ENCODE measurements around the gene GRK2.
"Not testable (repeated sequence)": the region's sequence is repeated elsewhere in the genome, so short reads cannot be mapped to it uniquely, and the experiment has no call there.

Gene GRK2

DNA sequence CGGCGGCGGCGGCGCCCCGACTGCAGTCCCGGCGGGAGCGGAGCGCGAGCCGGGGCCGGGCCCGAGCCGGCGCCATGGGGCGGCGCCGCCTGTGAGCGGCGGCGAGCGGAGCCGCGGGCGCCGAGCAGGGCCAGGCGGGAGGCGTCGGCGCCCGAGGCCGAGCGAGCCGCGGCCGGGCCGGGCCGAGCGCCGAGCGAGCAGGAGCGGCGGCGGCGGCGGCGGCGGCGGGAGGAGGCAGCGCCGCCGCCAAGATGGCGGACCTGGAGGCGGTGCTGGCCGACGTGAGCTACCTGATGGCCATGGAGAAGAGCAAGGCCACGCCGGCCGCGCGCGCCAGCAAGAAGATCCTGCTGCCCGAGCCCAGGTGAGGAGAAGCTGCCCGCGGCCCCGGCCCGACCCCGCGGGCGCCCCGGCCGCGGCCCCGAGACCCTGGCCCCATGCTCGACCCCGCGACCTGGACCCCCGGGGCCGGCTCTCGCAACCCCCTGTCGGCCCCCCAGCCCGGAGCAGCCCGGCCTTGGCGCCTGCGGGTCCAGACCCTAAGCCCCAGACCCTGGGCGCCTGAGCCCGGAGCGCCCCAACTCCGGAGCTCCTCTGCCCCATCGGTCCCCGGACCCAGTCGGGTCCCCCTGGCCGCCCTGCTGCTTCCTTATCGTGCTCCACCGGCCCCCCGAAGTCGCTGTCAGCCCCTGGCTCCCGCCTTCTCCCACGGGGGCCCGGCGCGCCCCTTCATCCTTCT lies at the start of gene GRK2:
Gene GRK2 (plus strand): TSS at position 25 of the 739 bp plus-strand sequence. CDS start 227 bp downstream, at position 252.
- DNase-seq = peak; percentile 23 to 53

DNA sequence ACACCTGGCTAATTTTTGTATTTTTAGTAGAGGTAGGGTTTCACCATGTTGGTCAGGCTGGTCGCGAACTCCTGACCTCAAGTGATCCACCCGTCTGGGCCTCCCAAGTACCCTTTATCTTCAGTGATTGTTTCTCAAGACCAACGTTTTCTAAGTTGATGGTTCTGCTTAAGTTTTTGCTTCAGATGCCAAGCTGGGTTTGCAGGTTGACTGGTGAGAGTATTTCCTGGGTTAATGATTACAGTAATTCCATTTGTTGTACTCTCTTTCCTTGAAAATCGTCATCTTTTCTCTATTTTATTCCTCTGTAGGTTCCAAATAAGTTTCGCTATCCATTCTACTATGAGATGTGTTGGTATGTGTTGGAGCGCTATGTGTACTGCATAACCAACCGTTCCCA lies 38.5 kb upstream of the GRK2 start:
- no peak for DNase-seq

- no peak for DNase-seq
These were observed 35.9 kb upstream of the GRK2 start for GRCh38 chr11:67230406-67230805.

DNA sequence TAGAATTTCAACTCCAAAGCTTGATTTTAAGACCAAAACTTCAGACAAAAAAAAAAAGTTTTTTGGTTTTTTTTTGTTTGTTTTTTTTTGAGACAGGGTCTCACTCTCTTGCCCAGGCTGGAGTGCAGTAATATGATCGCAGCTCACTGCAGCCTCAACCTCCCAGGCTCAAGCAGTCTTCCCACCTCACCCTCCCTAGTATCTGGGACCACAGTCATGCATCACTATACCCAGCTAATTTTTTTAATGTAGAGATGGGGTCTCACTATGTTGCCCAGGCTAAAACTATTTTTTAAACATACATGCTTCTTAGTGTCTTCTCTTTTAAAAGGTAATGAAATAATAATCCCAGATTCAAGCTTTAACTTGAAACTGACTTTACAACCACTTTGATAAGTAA lies 35.4 kb upstream of the GRK2 start:
- no peak for DNase-seq

DNA sequence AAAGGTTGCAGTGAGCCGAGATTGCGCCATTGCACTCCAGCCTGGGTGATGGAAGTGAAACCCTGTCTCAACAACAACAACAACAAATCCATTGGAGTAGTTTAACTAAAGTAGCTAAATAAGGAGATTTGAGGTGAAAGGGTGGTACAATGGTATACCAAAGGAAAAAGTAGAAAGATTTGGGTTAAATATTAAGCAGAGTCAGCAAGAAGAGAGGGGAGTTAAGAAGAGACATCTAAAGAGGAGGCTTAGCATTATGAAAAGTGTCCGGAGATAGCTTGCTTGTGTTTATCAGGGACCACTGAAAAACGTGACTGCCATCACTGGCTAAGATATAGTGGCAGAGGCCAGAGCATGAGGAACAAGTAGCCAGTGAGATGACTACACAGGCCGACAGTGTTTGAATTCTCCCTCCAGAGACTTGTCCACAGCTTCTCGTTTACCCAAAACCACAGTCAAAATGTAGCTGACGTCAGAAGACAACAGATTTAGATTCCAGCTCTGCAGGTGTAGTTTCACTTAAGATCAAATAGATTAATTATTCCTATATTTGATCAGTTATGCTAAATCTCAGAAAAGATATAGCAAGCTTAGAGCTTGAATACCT lies 32.6 kb upstream of the GRK2 start:
- no peak for DNase-seq

GRCh38 chr11:67234571-67234970 lies 31.7 kb upstream of the GRK2 start:
- DNase-seq = not testable (repeated sequence)

DNA sequence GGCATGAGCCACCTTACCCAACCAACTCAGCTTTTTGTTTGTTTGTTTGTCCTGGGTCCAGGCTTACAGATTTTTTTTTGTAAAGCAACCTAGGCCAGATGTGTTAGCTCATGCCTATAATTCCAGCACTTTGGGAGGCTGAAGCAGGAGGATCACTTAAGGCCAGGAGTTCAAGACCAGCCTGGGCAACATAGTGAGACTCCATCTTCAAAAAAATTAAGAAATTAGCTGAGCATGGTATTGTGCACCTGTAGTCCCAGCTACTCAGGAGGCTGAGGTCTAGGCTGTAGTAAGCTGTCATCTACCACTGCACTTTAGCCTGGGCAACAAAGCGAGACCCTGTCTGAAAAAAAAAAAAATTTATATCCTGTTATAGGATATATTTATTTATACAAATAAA lies 28.7 kb upstream of the GRK2 start:
- DNase-seq = no peak

DNA sequence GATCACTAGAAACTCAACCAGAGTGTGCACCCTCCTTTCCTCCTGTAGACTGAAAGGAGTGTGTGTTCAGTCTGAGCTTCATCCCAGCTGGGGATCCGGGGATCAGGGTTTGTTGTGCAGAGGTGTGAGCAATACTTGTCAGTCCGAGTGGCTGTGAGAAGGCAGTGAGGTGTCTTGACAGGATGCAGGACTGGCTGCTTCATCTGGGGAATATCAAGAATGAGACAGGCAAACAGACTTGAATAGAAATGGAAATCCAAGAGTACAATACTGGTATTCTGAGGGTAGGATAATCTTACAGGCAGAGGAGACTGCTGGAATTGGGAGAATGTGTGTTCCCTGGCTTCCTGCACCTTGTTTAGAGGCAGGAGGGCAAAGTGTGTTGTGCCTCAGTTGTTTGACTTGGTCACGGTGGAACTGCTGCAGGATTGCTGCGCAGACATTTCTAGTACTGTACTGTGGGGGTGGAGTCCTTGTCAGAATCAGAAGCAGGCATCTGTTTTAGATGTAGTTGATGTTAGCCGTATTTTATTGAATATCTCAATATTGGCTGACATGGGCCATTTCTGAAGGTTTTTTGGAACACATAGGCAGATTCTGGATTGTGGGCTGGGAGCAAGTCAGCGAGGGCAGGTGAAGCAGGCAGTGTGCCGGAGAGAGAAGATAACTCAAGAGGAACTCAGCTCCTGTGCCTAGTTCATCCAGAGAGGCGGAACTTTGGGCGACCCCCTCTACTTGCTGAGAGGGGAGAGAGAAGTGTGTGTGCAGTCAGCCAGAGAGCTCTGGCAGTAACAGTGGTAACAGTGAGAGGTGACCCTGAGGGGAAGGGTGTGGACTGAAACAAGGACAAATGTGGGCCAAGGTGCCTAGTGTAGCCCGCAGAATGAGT lies 27.1 kb upstream of the GRK2 start:
- no peak for DNase-seq

- DNase-seq = peak; percentile 90 to 93
These were observed 26.3 kb upstream of the GRK2 start for GRCh38 chr11:67239783-67240575.

DNA sequence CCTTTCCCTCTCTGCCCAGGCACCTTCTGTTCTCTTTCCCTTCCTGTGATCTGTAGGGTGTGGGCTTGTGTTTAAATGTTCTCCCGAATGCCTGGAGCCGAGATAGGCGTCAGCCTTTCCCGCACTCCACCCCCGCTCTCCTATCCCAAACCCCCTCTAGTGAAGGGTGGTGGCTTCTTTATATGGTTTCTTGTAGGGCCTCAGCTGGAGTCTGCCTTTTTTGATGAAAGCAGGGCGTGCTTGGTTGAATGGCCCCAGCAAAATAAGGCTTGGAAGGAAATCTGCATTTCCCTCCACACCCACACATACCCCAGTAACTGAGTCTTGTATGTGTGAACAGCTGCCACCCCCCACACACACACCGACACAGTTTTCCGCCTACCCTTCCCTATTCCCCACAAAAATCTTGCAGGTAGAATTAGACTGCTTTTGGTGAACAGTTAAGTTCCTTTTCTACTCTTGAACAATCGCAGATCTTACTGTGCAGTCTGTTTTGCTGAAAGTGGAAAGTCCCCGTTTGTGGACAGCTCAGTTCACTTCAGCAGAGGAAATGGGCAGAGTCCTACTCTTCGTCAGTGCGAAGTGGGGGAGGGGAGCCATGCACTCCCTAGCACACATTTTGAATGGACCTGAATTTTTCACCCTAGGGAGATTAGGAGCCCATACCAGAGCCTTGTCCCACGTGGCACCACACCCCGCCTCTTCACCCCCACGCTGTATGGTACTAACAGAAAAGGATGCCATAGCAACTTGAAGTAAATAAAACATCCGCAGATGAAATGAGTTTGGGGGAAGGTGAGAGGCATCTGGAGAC lies 25.5 kb upstream of the GRK2 start:
- no peak for DNase-seq

GRCh38 chr11:67242548-67242947 lies 23.7 kb upstream of the GRK2 start:
- no peak for DNase-seq

DNA sequence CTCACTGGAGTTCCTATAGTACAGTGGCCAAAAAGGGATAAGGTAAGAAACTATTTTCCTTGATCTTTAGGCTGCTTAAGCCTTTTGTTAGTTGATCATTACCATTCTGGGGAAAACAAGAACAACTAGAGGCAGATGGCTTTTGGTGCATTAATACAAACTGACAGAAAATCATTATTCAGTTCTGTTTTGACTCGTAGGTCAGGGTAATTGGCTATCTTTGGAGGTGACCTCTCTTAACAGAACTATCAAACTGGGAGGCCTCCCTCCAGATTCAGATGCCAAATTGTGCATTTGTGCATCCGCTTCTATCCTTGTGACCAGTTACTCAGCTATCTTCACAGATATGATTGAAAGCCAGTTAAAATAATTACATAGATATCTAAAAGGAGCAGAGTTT lies 23.2 kb upstream of the GRK2 start:
- no peak for DNase-seq

DNA sequence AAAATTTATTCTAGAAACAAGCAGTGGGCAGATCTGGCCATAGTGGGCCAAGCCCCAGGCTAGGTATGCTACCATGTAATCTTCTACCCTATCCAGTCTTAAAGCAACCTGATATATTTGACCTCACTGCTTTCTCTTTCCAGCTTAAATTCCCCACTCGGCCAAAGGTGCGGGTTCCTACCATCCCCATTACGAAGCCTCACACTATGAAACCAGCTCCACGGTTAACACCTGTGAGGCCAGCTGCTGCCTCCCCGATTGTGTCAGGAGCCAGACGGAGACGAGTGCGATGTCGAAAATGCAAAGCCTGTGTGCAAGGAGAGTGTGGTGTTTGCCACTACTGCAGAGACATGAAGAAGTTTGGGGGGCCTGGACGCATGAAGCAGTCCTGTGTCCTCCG lies 21.2 kb upstream of the GRK2 start:
- no peak for DNase-seq

- no peak for DNase-seq
These were observed 18.2 kb upstream of the GRK2 start for GRCh38 chr11:67247946-67248550.

- no peak for DNase-seq
These were observed 17.6 kb upstream of the GRK2 start for GRCh38 chr11:67248653-67249052.

DNA sequence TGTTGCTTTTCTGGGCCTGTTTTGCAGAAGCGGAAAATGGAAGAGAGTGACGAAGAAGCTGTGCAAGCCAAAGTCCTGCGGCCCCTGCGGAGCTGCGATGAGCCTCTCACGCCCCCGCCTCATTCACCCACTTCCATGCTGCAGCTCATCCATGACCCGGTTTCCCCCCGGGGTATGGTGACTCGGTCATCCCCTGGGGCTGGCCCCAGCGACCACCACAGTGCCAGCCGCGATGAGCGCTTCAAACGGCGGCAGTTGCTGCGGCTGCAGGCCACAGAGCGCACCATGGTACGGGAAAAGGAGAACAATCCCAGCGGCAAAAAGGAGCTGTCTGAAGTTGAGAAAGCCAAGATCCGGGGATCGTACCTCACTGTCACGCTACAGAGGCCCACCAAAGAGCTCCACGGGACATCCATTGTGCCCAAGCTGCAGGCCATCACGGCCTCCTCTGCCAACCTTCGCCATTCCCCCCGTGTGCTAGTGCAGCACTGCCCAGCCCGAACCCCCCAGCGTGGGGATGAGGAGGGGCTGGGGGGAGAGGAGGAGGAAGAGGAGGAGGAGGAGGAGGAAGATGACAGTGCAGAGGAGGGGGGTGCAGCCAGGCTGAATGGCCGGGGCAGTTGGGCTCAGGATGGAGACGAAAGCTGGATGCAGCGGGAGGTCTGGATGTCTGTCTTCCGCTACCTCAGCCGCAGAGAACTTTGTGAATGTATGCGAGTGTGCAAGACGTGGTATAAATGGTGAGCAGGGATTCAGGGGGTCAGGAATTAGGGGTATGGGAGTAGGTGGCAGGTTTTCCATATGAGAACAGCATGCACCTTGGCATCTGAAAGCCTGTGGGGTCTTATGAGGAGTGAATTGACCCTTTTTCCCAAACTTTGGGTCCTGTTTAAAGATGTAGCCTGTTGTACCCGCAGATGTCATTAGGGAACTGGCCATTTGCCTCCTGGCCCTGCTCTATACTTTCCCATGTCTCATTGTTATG lies 15.9 kb upstream of the GRK2 start:
- no peak for DNase-seq

DNA sequence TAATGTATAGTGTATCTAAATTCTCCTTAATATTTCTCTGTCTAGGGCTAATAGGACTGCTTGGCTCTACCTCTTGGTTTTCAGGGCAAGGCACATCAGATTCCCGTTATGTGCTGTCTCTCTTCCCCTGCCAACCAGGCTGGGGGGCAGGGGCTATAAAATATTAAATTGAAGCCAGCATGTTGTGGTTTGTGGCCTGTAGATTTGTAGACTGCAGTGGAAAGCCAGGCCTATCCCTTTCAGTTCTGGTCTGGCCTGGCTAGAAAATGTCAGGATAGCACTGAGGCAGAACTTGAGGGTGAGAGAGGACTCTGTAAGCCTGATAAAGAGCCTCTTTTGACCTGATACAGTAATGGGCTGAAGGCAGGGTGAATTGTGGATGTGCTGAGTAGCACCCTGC lies 14.4 kb upstream of the GRK2 start:
- DNase-seq = no peak

GRCh38 chr11:67252831-67253239 lies 13.4 kb upstream of the GRK2 start:
- peak in 1 of 2 experiments; percentile 8 for DNase-seq

- no peak for DNase-seq
These were observed 12.2 kb upstream of the GRK2 start for GRCh38 chr11:67253872-67254624.
